Panc1 (cell line): ENCODE measurements around the gene CORO7. TPM values are rescaled to one million over a fixed set of nuclear protein-coding genes. Genes with fewer than 3 reads are reported as not detected.

Experiments
- ATAC-seq: fragments of 200-7000 bp; cut with Tn5 transposase; 2 replicates; pipeline ENCODE4 v1.9.1; 2020; ENCODE audit warnings: mild to moderate bottlenecking, moderate library complexity
- BruUV-seq: library from RNA; stranded (reverse); fragments of 400-500 nt; replicated peaks from 2 replicates; lab custom pipeline; 2021; lab: Mats Ljungman, UMichigan
- CTCF ChIA-PET: fragments of 300-600 bp; sonication (Branson Sonifier 250); formaldehyde crosslinking; loops from one replicate; lab custom pipeline; 2022; ENCODE audit warnings: antibody characterized with exemption; lab: Charles Lee
- POLR2A ChIA-PET: fragments of 300-600 bp; sonication (Branson Sonifier 250); formaldehyde crosslinking; loops from one replicate; lab custom pipeline; 2022; ENCODE audit warnings: antibody characterized with exemption; lab: Charles Lee
- DNase-seq: peaks from one replicate; pipeline ENCODE4 v3.0.0-alpha.2; 2010; ENCODE audit warnings: low read depth, low spot score
- H3K27ac ChIP-seq: 2 replicates; pipeline ENCODE4 v1.5.1; 2011; ENCODE audit warnings: mild to moderate bottlenecking, low read length, inconsistent platforms
- H3K27me3 ChIP-seq: fragments of 200-500 bp; sonication (Bioruptor generic); 2 replicates; pipeline ENCODE4 v1.6.0; 2014; ENCODE audit warnings: low read length, inconsistent platforms; ENCODE audit not compliant: control insufficient read depth, insufficient read depth
- H3K36me3 ChIP-seq: fragments of 200-500 bp; sonication (Bioruptor generic); 2 replicates; pipeline ENCODE4 v1.5.1; 2014; ENCODE audit warnings: inconsistent platforms, mild to moderate bottlenecking, low read length, moderate library complexity; ENCODE audit not compliant: control insufficient read depth, insufficient read depth
- H3K4me1 ChIP-seq: 2 replicates; pipeline ENCODE4 v1.5.1; 2011; ENCODE audit warnings: inconsistent platforms, mild to moderate bottlenecking, low read length, moderate library complexity; ENCODE audit not compliant: control insufficient read depth, insufficient read depth
- H3K4me3 ChIP-seq, 2 experiments: 2 replicates each; pipeline ENCODE4 v1.5.1; 2011 to 2012; ENCODE audit warnings: low read depth in 2 of 2, low read length in 2 of 2, mild to moderate bottlenecking in 2 of 2, inconsistent platforms in 1 of 2, moderate library complexity in 1 of 2
- H3K9me3 ChIP-seq: fragments of 200-500 bp; sonication (Bioruptor generic); 2 replicates; pipeline ENCODE4 v1.5.1; 2014; ENCODE audit warnings: low read depth, mild to moderate bottlenecking, inconsistent platforms, low read length, moderate library complexity; ENCODE audit not compliant: control insufficient read depth, insufficient read depth
- POLR2AphosphoS5 ChIP-seq: IDR thresholded peaks from 2 replicates; pipeline ENCODE4 v1.6.1; 2012; ENCODE audit warnings: mild to moderate bottlenecking, low read depth, low read length, moderate library complexity
- SIN3A ChIP-seq: IDR thresholded peaks from 2 replicates; pipeline ENCODE4 v1.6.1; 2012; ENCODE audit warnings: low read depth, mild to moderate bottlenecking, low read length, moderate library complexity, borderline replicate concordance; ENCODE audit not compliant: insufficient read depth
- TCF7L2 ChIP-seq: IDR thresholded peaks from 2 replicates; pipeline ENCODE4 v1.6.1; 2011; ENCODE audit warnings: mild to moderate bottlenecking, low read depth, low read length, inconsistent platforms
- in situ Hi-C: cut with HindIII; loops from 2 replicates; pipeline ENCODE4 v1.10.0; 2016; ENCODE audit warnings: low sequenced_read_pairs, low pct_unique_long_range_greater_than_20kb
- intact Hi-C: fragments of 100-400 bp; cut with micrococcal nuclease; formaldehyde crosslinking; loops from one replicate; pipeline ENCODE4 v1.10.0; 2022; ENCODE audit not compliant: unreplicated experiment
- total RNA-seq: library from RNA; stranded (reverse); gene quantifications from one replicate; pipeline ENCODE4 v1.2.1, GENCODE V29; 2021; ENCODE audit not compliant: unreplicated experiment
- TF ChIP-seq, protein P1 (sequence below), 2 experiments: IDR thresholded peaks; 2 replicates each; pipeline ENCODE4 v1.6.1; 2011 to 2012; ENCODE audit warnings: low read depth in 2 of 2, control low read depth in 1 of 2, low read length in 1 of 2, mild to moderate bottlenecking in 1 of 2, moderate library complexity in 1 of 2; ENCODE audit not compliant: insufficient read depth in 1 of 2
- TF ChIP-seq, protein P2 (sequence below): fragments of 450-650 bp; IDR thresholded peaks from 2 replicates; pipeline ENCODE4 v1.5.1; 2017; ENCODE audit warnings: mild to moderate bottlenecking

Gene CORO7
- total RNA-seq, 1 experiment from 2014 or later = 37.5 TPM

DNA sequence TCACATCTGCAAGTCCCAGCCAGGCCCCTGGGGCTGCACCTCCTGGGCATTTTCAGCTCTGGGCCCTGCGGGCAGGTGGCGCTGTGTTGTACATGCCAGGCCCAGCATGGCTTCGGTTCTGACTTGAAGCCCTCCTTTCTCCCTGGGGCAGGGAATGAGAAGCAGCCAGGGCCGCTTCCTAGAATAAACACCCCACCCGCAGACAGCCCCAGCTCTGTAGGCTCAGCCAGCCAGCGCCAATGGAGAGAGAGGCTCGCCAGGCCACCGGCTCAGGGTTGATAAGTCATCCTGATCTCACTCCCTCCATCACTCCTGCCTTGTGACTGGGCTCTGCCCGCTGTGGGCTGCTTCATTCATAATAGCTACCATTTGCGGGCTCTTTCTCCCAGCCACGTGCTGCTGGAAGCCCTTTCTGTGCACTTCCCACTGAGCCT is 106.5 kb downstream of the CORO7 start:
- ATAC-seq = peak; percentile 69
- ChIA-PET POLR2A (interaction anchor here (0.5 to 0.9 kb wide), 3 partner anchors 19 to 148 kb away, joined by 3 to 9 read pairs (median 5); no protein-coding TSS in a partner anchor), CTCF (interaction anchor here (0.8 to 2.8 kb wide), 6 partner anchors 10 to 29 kb away, joined by 3 to 12 read pairs (median 6); no protein-coding TSS in a partner anchor)
- TF ChIP-seq SIN3A (no peak), TCF7L2 (no peak), POLR2AphosphoS5 (no peak)
- TF ChIP-seq, protein P1, sequence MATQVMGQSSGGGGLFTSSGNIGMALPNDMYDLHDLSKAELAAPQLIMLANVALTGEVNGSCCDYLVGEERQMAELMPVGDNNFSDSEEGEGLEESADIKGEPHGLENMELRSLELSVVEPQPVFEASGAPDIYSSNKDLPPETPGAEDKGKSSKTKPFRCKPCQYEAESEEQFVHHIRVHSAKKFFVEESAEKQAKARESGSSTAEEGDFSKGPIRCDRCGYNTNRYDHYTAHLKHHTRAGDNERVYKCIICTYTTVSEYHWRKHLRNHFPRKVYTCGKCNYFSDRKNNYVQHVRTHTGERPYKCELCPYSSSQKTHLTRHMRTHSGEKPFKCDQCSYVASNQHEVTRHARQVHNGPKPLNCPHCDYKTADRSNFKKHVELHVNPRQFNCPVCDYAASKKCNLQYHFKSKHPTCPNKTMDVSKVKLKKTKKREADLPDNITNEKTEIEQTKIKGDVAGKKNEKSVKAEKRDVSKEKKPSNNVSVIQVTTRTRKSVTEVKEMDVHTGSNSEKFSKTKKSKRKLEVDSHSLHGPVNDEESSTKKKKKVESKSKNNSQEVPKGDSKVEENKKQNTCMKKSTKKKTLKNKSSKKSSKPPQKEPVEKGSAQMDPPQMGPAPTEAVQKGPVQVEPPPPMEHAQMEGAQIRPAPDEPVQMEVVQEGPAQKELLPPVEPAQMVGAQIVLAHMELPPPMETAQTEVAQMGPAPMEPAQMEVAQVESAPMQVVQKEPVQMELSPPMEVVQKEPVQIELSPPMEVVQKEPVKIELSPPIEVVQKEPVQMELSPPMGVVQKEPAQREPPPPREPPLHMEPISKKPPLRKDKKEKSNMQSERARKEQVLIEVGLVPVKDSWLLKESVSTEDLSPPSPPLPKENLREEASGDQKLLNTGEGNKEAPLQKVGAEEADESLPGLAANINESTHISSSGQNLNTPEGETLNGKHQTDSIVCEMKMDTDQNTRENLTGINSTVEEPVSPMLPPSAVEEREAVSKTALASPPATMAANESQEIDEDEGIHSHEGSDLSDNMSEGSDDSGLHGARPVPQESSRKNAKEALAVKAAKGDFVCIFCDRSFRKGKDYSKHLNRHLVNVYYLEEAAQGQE (IDR thresholded peaks at IDR 0.05; ENCODE audit: insufficient read depth in 1 of 2, low read depth in 2 of 2, low read length in 1 of 2) = no peak
- TF ChIP-seq, protein P2, sequence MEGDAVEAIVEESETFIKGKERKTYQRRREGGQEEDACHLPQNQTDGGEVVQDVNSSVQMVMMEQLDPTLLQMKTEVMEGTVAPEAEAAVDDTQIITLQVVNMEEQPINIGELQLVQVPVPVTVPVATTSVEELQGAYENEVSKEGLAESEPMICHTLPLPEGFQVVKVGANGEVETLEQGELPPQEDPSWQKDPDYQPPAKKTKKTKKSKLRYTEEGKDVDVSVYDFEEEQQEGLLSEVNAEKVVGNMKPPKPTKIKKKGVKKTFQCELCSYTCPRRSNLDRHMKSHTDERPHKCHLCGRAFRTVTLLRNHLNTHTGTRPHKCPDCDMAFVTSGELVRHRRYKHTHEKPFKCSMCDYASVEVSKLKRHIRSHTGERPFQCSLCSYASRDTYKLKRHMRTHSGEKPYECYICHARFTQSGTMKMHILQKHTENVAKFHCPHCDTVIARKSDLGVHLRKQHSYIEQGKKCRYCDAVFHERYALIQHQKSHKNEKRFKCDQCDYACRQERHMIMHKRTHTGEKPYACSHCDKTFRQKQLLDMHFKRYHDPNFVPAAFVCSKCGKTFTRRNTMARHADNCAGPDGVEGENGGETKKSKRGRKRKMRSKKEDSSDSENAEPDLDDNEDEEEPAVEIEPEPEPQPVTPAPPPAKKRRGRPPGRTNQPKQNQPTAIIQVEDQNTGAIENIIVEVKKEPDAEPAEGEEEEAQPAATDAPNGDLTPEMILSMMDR = peak; percentile 90
- Histone ChIP-seq H3K27me3 (no peaks in the 10 kb centered on the region), H3K4me1 (peaks cover 19% of the 10 kb centered on the region), H3K9me3 (no peaks in the 10 kb centered on the region), H3K4me3 (no peak overlapping the region), H3K36me3 (no peaks in the 10 kb centered on the region), H3K27ac (peak overlapping the region; percentile 45)
- BruUV-seq = no TSS peak
- in situ Hi-C loops = no loop called here
- DNase-seq = no peak
- intact Hi-C loops = no loop called here

DNA sequence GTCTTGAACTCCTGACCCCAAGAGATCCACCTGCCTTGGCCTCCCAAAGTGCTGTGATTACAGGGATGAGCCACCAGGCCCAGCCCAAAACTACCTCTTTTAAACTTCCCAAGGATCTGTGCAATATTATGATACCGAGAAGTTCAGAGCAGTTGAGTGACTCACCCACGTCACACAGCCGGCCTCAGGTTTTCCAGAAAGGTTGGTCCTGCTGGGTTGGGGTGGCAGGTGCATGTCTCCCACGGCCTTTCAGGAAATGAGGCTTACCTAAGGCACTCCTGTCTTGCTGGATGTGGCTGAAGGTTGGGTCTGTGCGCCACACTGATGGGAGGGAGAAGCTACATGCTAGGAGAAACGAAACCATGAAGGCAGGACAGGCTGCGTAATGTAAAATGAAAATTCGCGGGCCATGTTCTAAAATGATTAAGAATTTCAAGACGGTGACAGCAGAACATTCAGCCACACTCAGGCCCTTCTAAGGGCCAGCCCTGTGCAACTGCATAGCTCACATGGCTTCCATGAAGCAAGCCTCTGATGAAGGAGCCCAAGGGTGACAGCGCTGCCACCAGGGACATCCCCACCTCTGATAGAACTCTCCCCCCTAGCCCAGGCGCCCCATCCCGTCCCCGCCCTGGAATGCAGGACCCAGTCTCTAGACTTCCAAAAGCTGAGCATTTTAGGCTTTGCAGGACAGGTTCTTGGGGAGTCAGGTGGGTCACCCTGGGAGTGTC is 107.1 kb downstream of the CORO7 start:
- TF ChIP-seq, protein P2 = no peak
- no peak for TF ChIP-seq TCF7L2
- no peak for TF ChIP-seq POLR2AphosphoS5
- no peak for TF ChIP-seq SIN3A
- TF ChIP-seq, protein P1 (IDR thresholded peaks at IDR 0.05; ENCODE audit: insufficient read depth in 1 of 2, low read depth in 2 of 2, low read length in 1 of 2) = no peak
- H3K27ac ChIP-seq = peak overlapping the region; percentile 45
- in situ Hi-C loops = no loop called here
- CTCF ChIA-PET = interaction anchor here (0.7 to 2.8 kb wide), 7 partner anchors 9 to 94 kb away, joined by 3 to 12 read pairs (median 5); no protein-coding TSS in a partner anchor
- H3K9me3 ChIP-seq = no peaks in the 10 kb centered on the region
- BruUV-seq = no TSS peak
- ATAC-seq = peak; percentile 5
- H3K27me3 ChIP-seq = no peaks in the 10 kb centered on the region
- H3K4me3 ChIP-seq = no peak overlapping the region
- no peaks in the 10 kb centered on the region for H3K36me3 ChIP-seq
- H3K4me1 ChIP-seq = peaks cover 19% of the 10 kb centered on the region
- POLR2A ChIA-PET = interaction anchor here (0.5 to 0.9 kb wide), 3 partner anchors 20 to 149 kb away, joined by 3 to 9 read pairs (median 5); no protein-coding TSS in a partner anchor
- intact Hi-C loops = no loop called here
- no peak for DNase-seq
